Cerebellar nuclear complex (tissue), 1 donor: ENCODE data around the gene CDS2.
A peak's percentile ranks its signal among the peaks of the same experiment; 100 is the strongest.

Source experiments
- DNase-seq, 2 experiments: peaks; one replicate each; lab custom pipeline; 2025; lab: John Stamatoyannopoulos, UW

The CDS2 gene

GRCh38 chr20:5119435-5120184 lies 7.2 kb upstream of the CDS2 start, which contains the start of gene PCNA:
Gene PCNA (minus strand): TSS chr20:5119958. CDS start chr20:5119798, 160 bp downstream.
- DNase-seq: peak; percentile 85 to 87

- no peak for DNase-seq
These were observed 6.7 kb upstream of the CDS2 start for GRCh38 chr20:5120185-5120476.

DNA sequence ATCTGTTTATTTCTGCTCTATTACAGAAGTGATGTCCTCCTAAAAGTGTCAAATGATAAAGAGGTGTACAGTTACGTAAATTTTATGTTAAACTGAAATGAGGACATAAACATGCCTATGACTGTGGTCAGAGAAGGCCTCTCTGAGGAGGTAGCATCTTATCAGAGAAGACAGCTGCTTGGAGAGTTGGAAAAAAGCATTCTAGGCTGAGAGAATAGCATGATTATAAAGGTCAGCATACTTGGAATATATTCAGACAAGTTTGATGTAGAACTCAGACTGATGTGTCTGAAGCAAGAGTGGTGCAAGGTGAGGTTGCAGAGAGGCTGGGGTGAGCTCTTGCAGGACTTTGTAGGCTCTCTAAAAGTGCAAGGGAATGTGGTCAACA lies 3.9 kb upstream of the CDS2 start:
- DNase-seq: no peak

DNA sequence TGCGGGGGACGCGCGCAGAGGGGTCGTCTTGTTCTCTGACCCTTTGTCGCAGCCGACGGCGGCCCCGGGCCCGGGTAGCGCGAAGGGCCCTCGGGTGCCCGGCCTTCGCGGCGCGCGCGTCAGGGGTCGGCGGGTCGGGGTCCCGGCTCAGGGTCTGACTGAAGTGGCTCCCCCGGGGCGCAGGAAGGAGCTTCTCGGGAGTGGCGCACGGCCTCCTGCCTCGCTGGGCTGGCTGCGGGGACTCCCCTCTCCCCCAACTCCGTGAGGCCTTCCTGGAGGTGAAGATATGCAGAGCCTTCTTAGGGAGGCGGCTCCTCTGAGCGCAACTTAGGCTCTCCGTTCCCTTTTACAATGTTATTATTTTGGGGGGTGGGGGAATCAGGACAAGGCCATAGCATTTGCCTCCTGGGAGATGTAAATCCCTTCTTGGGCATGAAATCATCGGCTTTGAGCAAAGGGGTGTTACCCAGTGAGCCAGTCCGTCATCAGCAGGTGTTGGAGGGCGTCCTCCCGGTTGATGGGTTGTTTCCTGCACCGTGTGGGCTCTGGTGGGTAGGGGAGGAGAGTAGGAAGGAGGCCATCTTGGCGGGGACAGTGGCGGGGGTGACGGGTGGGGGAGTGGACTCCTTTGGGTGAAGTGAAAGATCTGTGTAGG lies 523 bp downstream of the CDS2 start:
- DNase-seq: no peak

DNA sequence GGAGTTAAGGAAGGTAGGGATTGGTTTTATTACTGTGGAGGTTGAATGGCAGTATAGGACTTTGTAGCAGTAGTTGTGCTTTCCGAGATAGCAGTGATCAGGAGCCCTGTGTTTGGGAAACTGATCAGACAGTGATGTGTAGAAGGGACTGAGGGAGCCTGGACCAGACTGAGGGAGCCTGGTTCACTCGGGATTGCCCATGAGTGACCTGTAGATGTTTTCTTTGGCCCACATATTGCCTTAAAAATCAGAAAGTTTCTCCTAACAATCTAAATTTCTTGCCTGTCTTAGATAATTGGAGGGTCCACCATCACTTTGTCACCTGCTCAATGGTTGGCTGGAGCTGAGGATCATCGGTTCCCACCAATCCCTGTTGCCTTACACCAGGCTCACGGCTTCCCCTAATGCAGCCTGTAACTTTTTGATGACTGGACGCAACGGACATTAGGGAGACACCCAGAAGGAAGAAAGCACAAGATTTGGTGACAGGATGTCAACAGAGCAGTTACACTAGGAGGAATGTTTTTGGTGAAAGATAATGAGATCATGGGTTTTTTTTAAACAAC lies 1.1 kb downstream of the CDS2 start:
- DNase-seq: no peak

DNA sequence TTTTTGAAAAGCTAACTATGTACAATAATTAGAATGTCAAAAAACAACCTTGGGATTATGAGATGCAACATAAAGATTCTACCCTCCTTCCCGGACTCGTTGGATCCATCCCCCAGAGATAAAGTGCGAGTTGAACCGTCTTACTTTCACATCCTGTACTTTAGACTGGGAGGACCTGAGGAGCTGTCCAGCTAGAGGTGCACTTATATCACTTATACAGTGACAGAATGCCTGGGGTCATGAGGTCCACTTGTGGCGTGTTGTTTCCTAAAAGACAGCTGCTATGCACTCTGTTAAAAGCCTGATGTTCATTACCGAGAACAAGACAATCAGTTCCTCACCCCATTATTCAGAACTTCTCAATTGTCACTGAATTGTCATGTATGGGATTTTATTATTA lies 2.1 kb downstream of the CDS2 start:
- DNase-seq: no peak

- DNase-seq: no peak
These were observed 4.7 kb downstream of the CDS2 start for GRCh38 chr20:5131502-5131901.

- no peak for DNase-seq
These were observed 7.2 kb downstream of the CDS2 start for GRCh38 chr20:5133998-5134397.

DNA sequence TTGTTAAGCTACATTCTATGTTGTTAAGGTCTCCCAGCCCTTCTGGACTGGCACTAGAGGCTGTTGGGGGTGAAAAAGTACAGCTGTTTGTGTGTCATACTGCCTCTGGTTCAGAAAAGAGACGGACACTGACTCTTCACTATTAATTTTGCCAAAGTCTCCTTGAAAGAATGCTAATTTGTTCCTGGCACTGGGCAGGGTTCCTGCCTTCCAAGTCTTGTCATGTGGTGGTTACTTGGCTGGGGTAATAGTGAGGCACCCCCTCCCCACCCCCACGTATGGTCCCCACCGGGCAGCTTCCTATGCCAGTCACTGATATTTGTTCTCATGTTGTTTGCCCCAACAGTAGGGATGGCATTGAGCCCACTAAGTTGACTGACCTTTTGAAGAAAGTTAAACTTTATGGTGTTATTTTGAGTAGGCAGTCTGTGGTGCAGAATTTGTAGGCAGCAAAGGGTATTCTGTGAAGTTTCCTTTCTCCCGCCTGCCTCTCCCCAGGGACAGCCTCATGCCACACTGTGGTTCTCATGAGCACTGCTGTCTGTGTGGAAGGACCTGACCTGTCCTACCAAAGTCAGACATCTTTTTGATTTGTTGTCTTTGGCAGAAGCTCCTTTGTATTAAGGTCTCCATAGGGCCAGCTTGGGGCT lies 8.7 kb downstream of the CDS2 start:
- no peak for DNase-seq

GRCh38 chr20:5136096-5136495 lies 9.3 kb downstream of the CDS2 start:
- DNase-seq: no peak

DNA sequence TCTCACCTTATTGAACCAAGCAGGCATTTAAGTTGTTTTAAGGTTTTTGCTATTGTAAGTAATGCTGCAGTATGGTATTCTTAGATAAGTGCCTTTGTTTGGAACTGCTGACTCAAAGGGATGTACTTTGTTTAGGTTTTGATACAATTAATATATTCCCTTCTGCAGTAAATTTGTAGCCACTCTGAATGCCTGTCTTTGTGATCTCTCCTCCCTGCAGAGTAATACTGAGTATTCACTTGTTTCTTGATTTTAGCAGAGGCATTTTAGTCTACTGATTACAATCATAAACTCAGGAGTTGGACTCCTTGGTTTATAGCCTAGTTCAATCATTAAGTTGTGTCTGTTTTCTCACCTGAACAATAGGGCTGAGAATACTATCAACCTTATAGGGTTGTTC lies 13.4 kb downstream of the CDS2 start:
- DNase-seq: no peak

DNA sequence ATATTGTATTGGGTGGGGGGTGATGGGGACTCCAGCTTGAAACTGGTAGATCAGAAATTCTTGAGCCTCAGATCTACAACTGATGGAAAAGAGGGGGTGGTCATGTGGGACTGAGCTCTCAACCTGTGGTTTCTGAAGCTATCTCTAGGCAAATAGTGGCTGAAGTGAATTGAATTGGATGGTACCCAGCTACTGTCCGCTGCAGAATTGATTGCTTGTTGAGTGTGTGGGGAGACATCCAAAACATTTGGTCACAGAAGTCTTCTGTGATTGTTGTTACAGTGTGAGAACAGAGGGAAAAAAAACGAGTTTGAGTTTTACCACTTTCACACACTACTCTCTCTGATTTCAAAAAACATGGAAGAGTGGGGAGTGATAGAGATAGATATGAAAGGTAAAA lies 14.8 kb downstream of the CDS2 start:
- no peak for DNase-seq

DNA sequence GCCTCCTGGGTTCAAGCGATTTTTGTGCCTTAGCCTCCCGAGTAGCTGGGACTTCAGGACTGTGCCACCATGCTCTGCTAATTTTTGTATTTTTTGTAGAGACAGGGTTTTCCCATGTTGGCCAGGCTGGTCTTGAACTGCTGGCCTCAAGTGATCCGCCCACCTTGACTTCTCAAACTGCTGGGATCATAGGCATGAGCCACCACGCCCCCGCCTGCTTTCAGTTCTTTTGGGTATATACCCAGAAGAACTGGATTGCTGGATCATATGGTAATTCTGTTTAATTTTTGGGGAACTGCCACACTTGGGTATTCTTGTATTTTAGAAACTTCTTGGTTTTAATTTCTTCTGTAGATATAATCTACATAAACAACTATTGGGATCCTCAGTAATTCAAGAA lies 17.0 kb downstream of the CDS2 start:
- no peak for DNase-seq

DNA sequence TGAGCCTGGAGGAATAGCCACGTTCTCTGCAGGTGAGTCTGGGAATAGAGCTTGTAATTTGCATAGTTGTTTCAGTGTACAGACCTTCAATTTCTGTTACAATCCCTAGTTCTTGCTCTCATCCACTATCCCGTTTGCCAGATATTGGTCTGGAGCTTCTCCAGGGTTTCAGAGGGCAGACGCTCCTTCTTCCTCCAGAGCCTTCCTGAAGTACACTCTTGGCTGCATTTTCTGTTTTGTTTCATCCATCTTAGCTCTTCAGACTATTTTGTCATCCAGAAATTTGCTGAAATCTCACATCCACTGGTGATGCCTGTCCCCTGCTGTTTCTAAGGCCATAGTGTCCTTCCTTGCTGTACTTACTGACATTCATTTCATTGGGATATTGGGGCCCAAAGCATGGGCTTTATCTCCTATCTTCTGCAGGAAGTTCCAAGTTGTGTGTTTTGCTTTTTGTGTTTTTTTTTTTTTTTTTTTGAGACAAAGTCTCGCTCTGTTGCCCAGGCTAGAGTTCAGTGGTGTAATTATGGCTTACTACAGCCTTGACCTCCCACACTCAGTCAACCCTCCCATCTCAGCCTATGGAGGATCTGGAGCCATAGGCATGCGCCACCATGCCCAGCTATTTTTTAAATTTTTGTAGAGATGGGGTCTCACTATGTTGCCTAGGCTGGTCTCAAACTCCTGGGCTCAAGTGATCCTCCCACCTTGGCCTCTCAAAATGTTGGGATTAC lies 18.7 kb downstream of the CDS2 start:
- no peak for DNase-seq

DNA sequence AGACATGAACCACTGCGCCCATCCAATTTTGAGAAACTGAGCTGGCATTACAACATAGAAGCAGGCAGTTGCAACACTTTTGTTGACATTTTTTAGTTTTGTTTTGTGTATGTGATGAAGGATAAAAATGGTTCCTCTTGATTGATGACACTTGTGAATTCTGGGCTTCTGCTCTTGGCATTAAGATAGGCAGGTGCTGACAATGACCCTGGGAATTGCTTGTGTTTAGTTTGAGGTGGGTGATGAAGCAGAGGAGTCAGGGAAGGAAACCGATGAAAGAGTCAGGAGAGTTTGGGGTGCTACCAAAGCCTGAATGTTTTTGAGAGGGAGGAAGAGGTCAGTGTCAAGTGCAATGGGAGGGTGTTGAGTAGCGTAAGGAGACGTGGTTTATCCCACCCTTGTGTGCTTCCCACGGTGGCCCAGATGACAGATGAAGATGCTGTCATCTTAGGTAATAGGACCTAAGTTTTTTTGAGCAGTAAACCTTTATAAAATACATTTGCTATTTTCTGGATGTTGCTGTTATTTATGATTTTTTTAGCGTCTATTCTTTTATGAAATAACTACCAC lies 19.4 kb downstream of the CDS2 start:
- DNase-seq: no peak

- DNase-seq: no peak
These were observed 20.2 kb downstream of the CDS2 start for GRCh38 chr20:5146871-5147592.

- no peak for DNase-seq
These were observed 21.8 kb downstream of the CDS2 start for GRCh38 chr20:5148581-5148980.

DNA sequence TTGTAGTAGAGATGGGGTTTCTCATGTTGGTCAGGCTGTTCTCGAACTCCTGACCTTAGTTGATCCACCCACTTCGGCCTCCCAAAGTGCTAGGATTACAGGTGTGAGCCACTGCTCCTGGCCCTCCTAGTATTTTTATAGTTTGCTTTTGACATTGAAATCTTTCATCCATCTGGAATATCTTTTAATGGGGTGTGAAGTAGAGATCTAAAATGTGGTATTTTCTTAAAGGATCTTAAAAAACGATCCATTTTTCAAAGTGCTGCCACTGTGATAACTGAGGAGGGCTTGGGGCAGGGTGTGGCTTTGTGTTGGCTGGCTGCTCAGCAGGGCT lies 23.1 kb downstream of the CDS2 start:
- no peak for DNase-seq

DNA sequence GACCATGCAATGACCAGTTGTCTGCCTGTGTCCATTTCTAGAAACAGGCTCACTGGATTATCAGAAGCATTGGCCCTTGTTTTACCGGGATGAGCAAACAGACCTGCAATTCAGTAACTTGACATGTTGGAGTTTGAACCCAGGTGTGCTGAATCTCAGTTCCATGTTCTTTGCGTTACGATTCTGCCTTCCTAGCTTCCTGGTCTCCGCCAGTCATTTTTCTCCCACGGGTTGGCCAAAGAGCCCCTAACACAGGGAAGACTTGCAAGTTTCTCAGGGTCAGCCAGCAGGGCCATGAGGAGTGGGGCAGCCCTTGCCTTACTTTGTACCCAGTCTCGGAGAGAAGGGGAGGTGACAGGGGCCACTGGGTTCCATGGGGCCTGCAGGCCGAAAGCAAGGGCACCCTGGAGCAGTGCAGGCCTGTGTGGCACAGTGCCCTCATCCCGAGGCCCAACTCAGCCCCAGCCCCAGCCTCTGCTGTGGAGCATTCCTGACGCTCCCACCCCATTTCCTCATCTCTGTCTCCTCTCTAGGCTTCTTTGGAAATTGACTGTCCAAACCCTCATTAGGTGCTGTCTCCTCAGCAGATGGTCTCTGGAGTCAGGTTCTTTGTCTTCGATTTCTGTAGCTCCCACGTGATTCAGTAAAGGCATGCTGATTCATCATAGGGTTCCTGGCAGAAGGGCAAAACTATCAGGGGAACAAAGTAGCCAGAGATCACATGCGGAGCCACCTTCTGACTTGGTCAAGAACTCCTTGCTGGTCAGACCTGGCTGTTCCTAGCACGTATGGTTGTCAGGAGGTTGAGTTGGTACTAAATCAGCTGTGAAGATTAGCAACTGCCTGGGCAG lies 23.6 kb downstream of the CDS2 start:
- no peak for DNase-seq

DNA sequence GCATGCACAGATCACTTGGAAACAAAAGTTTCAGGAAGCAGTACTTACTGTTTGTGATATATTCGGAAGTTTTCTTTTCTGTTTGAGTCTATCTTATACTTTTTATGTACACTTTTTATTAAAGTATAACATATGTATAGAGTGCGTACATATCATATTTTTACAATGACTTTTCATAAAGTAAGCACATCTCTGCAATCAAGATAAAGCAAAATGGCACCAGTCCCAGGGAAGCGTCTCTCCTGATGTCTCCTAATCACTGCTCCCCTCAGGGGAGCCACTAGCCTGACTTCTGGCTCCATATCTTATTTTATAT lies 26.3 kb downstream of the CDS2 start:
- DNase-seq: no peak
